Measurements from ENCODE around the gene HK1.

DNA sequence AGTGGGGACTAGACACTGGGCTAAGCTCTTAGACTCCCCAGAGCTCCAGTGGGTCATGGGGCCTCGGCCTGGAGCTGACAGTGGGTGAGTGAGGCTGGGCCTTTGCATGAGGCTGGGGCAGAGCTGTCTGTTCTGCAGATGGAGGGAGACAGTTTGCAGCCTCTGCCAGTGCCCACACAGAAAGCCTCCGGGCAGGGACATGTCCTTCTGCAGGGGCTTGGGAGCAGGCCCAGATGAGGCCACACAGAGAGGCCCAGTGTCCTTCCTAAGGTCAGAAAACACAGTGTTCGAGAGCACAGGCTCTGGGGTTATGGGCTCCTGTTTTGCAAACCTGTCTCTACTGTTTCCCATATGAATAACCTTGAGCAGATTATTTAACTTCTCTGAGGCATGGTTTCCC, 25.1 kb upstream of the HK1 start:
- TF ChIP-seq CBFB (CRISPR knock-in tag; IDR thresholded peaks at IDR 0.05; ENCODE audit: low read depth) = no peak
- TF ChIP-seq, protein P1, sequence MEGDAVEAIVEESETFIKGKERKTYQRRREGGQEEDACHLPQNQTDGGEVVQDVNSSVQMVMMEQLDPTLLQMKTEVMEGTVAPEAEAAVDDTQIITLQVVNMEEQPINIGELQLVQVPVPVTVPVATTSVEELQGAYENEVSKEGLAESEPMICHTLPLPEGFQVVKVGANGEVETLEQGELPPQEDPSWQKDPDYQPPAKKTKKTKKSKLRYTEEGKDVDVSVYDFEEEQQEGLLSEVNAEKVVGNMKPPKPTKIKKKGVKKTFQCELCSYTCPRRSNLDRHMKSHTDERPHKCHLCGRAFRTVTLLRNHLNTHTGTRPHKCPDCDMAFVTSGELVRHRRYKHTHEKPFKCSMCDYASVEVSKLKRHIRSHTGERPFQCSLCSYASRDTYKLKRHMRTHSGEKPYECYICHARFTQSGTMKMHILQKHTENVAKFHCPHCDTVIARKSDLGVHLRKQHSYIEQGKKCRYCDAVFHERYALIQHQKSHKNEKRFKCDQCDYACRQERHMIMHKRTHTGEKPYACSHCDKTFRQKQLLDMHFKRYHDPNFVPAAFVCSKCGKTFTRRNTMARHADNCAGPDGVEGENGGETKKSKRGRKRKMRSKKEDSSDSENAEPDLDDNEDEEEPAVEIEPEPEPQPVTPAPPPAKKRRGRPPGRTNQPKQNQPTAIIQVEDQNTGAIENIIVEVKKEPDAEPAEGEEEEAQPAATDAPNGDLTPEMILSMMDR (IDR thresholded peaks at IDR 0.05) = no peak
- TF ChIP-seq, protein P2, sequence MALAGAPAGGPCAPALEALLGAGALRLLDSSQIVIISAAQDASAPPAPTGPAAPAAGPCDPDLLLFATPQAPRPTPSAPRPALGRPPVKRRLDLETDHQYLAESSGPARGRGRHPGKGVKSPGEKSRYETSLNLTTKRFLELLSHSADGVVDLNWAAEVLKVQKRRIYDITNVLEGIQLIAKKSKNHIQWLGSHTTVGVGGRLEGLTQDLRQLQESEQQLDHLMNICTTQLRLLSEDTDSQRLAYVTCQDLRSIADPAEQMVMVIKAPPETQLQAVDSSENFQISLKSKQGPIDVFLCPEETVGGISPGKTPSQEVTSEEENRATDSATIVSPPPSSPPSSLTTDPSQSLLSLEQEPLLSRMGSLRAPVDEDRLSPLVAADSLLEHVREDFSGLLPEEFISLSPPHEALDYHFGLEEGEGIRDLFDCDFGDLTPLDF (CRISPR knock-in tag; IDR thresholded peaks at IDR 0.05) = no peak
- TF ChIP-seq, protein P3, sequence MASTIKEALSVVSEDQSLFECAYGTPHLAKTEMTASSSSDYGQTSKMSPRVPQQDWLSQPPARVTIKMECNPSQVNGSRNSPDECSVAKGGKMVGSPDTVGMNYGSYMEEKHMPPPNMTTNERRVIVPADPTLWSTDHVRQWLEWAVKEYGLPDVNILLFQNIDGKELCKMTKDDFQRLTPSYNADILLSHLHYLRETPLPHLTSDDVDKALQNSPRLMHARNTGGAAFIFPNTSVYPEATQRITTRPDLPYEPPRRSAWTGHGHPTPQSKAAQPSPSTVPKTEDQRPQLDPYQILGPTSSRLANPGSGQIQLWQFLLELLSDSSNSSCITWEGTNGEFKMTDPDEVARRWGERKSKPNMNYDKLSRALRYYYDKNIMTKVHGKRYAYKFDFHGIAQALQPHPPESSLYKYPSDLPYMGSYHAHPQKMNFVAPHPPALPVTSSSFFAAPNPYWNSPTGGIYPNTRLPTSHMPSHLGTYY (CRISPR knock-in tag; IDR thresholded peaks at IDR 0.05) = no peak
- no peak for TF ChIP-seq JUN (CRISPR knock-in tag; IDR thresholded peaks at IDR 0.05)
- TF ChIP-seq, protein P4, sequence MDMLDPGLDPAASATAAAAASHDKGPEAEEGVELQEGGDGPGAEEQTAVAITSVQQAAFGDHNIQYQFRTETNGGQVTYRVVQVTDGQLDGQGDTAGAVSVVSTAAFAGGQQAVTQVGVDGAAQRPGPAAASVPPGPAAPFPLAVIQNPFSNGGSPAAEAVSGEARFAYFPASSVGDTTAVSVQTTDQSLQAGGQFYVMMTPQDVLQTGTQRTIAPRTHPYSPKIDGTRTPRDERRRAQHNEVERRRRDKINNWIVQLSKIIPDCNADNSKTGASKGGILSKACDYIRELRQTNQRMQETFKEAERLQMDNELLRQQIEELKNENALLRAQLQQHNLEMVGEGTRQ (CRISPR knock-in tag; IDR thresholded peaks at IDR 0.05) = no peak
- TF ChIP-seq, protein P5, sequence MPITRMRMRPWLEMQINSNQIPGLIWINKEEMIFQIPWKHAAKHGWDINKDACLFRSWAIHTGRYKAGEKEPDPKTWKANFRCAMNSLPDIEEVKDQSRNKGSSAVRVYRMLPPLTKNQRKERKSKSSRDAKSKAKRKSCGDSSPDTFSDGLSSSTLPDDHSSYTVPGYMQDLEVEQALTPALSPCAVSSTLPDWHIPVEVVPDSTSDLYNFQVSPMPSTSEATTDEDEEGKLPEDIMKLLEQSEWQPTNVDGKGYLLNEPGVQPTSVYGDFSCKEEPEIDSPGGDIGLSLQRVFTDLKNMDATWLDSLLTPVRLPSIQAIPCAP (CRISPR knock-in tag; IDR thresholded peaks at IDR 0.05) = no peak
- TF ChIP-seq, protein P6, sequence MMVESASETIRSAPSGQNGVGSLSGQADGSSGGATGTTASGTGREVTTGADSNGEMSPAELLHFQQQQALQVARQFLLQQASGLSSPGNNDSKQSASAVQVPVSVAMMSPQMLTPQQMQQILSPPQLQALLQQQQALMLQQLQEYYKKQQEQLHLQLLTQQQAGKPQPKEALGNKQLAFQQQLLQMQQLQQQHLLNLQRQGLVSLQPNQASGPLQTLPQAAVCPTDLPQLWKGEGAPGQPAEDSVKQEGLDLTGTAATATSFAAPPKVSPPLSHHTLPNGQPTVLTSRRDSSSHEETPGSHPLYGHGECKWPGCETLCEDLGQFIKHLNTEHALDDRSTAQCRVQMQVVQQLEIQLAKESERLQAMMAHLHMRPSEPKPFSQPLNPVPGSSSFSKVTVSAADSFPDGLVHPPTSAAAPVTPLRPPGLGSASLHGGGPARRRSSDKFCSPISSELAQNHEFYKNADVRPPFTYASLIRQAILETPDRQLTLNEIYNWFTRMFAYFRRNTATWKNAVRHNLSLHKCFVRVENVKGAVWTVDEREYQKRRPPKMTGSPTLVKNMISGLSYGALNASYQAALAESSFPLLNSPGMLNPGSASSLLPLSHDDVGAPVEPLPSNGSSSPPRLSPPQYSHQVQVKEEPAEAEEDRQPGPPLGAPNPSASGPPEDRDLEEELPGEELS (CRISPR knock-in tag; IDR thresholded peaks at IDR 0.05) = no peak
